NCI-H1092 (cell line): ENCODE measurements around the gene ZNF592.
"Not testable (repeated sequence)": the region's sequence is repeated elsewhere in the genome, so short reads cannot be mapped to it uniquely, and the experiment has no call there.

Source experiments
- DNase-seq: peaks from one replicate; lab custom pipeline; 2025; lab: John Stamatoyannopoulos, UW

Gene ZNF592

GRCh38 chr15:84741121-84741520 is 7.3 kb upstream of the ZNF592 start:
- DNase-seq = no peak

GRCh38 chr15:84747416-84748273 is 747 bp upstream of the ZNF592 start:
- DNase-seq = peak; percentile 45

GRCh38 chr15:84749111-84749991 is 959 bp downstream of the ZNF592 start:
- DNase-seq = no peak

GRCh38 chr15:84750583-84751092 is 2.2 kb downstream of the ZNF592 start:
- no peak for DNase-seq

- DNase-seq = not testable (repeated sequence)
Measured at GRCh38 chr15:84751721-84752120, 3.3 kb downstream of the ZNF592 start.

GRCh38 chr15:84752195-84752594 is 3.8 kb downstream of the ZNF592 start:
- no peak for DNase-seq

GRCh38 chr15:84752700-84753099 is 4.3 kb downstream of the ZNF592 start:
- no peak for DNase-seq

DNA sequence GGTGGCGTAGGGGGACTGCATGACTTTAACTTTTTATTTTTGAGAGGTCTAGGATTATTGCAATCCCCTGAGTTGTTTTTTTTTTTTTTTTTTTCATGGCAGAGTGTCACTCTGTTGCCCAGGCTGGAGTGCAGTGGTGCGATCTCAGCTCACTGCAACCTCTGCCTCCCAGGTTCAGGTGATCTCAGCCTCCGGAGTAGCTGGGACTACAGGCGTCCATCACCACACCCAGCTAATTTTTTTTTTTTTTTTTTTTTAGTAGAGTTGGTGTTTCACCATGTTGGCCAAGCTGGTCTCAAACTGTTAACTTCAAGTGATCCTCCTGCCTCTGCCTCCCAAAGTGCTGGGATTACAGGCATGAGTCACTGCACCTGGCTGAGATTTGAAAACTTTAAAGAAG is 6.5 kb downstream of the ZNF592 start:
- not testable (repeated sequence) for DNase-seq

- DNase-seq = no peak
Measured at GRCh38 chr15:84755736-84756527, 7.5 kb downstream of the ZNF592 start.

DNA sequence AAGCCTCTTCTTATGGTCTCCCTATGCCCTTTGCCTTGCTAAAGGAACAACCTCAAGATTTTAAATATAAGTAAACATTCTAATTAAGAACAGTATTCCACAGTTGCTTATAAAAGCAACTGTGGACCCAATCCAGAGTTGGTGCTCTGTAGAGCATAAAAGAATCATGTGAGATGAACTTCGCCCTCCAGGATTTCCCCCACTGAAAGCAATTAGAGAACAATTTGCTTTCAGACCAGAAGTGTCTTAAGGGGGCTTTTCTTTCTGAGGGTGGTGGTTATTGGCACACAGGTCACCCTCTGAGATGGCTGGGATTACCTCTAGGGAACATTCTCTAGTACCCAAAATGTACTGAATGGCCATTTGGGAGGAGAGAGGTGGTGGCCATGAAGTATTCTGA is 10.6 kb downstream of the ZNF592 start:
- no peak for DNase-seq

GRCh38 chr15:84760219-84760618 is 11.8 kb downstream of the ZNF592 start:
- DNase-seq = no peak

DNA sequence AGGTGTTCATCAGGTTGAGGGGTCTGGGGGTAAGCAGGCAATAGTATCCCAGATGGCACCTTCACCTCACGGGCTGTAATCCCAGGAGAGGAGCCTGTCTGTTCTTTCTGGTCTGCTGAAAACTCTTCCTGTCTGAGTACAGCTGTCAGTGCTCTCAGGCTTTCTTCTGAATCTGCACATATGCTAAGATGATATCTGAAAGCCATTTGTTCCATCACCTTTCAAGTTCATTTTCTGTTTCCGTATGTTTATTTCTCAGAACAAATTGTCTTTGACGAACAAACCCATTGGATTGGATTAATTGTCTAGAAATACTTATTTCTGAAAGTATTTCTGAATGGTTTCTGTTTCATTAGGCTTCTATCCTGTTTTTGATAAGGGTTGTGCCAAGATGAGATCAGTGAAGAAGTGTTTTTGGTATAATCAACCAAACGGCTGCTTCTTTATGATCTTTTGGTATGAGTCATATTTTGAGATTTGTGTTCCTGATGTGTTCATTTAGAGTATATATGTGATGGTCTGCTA is 13.3 kb downstream of the ZNF592 start:
- no peak for DNase-seq

GRCh38 chr15:84762840-84763572 is 14.6 kb downstream of the ZNF592 start:
- no peak for DNase-seq

DNA sequence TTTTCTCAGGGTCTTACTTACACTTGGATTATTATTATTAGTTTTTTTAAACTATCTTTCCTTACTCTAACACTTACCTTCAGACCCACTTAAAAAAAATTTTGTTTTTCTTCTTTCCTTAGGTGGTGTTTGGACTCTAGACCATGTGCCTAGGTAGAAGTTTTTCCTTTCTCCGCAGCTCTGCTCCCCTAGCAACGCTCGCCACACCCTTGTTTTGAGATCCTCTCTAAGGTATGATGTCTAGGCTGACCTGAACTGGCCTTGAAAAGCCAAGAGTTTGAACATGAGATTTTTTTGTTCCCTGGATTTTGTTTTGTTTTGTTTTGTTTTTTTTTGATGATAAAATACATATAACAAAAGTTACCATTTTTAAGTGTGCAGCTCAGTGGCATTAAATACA is 16.2 kb downstream of the ZNF592 start:
- DNase-seq = no peak

DNA sequence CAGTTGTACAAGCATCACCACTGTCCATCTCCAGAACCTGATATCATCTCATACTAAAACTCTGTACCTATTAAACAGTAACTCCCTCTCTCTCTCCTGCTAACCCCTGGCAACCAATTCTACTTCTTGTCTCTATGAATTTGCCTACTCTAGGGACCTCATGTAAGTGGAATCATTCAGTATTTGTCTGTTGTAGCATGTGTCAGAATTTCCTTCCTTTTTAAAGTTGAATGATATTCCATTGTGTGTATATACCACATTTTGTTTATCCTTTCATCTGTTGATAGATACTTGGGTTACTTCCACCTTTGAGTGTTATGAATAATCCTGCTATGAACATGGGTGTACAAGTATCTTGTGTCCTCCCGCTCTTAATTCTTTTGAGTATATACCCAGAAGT is 16.6 kb downstream of the ZNF592 start:
- DNase-seq = no peak

- DNase-seq = no peak
Measured at GRCh38 chr15:84765675-84766074, 17.3 kb downstream of the ZNF592 start.

GRCh38 chr15:84766461-84767035 is 18.2 kb downstream of the ZNF592 start:
- DNase-seq = no peak

DNA sequence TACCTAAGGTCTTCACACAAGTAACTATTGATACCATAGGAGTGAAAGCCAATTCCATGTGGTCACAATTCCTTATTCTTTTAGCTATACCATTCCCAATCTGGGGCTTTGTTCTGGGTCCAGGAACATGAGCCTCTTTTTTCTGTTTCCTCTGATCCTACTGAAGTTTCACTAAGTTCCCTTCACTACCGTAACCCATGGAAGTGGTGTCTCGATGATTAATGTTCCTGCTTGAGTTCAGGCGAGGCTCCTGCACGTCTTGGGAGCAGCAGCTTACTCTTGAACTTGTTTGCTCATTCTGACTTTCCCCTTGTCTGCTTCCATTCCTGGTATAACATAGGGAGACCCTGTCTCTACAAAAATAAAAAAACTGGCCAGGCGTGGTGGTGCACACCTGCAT is 23.6 kb downstream of the ZNF592 start:
- no peak for DNase-seq

- DNase-seq = no peak
Measured at GRCh38 chr15:84772467-84772866, 24.1 kb downstream of the ZNF592 start.

- no peak for DNase-seq
Measured at GRCh38 chr15:84773716-84774115, 25.3 kb downstream of the ZNF592 start.
